ENCODE measurements around the gene HIRIP3.

DNA sequence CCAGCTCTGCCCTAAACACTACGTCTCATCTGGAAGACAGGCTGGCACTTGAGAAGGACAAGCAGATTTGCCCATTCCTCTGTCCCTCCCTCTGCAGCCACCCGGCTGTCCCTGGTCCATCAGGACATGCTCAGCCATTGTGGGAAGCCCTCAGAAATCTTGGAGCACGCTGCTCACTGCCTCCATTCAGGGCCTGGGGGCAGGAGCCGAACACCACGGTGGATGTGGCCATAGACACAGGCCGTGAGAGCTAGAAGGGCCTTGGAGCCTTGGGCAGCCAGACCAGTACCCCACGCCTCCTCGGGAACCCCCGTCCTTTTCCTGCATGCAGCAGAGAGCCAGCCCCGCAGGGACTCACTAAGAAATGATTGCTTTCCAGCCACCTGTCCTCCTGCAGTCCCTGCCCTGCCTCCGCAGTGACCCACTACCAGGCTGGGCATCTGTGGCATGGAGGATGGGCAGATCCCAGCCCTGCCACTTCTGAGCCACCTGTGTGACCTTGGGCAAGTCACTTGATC lies 12.0 kb upstream of the HIRIP3 start:
- TF ChIP-seq, protein P1, sequence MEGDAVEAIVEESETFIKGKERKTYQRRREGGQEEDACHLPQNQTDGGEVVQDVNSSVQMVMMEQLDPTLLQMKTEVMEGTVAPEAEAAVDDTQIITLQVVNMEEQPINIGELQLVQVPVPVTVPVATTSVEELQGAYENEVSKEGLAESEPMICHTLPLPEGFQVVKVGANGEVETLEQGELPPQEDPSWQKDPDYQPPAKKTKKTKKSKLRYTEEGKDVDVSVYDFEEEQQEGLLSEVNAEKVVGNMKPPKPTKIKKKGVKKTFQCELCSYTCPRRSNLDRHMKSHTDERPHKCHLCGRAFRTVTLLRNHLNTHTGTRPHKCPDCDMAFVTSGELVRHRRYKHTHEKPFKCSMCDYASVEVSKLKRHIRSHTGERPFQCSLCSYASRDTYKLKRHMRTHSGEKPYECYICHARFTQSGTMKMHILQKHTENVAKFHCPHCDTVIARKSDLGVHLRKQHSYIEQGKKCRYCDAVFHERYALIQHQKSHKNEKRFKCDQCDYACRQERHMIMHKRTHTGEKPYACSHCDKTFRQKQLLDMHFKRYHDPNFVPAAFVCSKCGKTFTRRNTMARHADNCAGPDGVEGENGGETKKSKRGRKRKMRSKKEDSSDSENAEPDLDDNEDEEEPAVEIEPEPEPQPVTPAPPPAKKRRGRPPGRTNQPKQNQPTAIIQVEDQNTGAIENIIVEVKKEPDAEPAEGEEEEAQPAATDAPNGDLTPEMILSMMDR (IDR thresholded peaks at IDR 0.05) = no peak
- no peak for TF ChIP-seq POLR2A (IDR thresholded peaks at IDR 0.05)
